Fibroblast of villous mesenchyme (primary cell): ENCODE measurements around the gene MAK. TPM values are rescaled to one million over a fixed set of nuclear protein-coding genes. Genes with fewer than 3 reads are reported as not detected.
"Not testable (repeated sequence)": the region's sequence is repeated elsewhere in the genome, so short reads cannot be mapped to it uniquely, and the experiment has no call there.

Experiments
- DNase-seq: peaks from one replicate; pipeline ENCODE4 v3.0.0-alpha.2; 2010; ENCODE audit warnings: low read depth
- H3K4me3 ChIP-seq: 2 replicates; pipeline ENCODE4 v1.5.1; 2011; ENCODE audit warnings: low read depth, mild to moderate bottlenecking, low read length
- total RNA-seq: library from RNA; depleted of rRNA; stranded (reverse); fragments of >200 nt; gene quantifications from 2 replicates; pipeline ENCODE4 v1.2.3, GENCODE V29; 2012
- TF ChIP-seq, protein P1 (sequence below): IDR thresholded peaks from 2 replicates; pipeline ENCODE4 v1.5.1; 2012; ENCODE audit warnings: low read depth, mild to moderate bottlenecking, low read length; ENCODE audit not compliant: insufficient read depth

The MAK gene
- total RNA-seq, 1 donor = not detected

GRCh38 chr6:10831609-10832008, 6.7 kb downstream of the MAK start:
- DNase-seq = no peak
- no peak overlapping the region for H3K4me3 ChIP-seq
- TF ChIP-seq, protein P1, sequence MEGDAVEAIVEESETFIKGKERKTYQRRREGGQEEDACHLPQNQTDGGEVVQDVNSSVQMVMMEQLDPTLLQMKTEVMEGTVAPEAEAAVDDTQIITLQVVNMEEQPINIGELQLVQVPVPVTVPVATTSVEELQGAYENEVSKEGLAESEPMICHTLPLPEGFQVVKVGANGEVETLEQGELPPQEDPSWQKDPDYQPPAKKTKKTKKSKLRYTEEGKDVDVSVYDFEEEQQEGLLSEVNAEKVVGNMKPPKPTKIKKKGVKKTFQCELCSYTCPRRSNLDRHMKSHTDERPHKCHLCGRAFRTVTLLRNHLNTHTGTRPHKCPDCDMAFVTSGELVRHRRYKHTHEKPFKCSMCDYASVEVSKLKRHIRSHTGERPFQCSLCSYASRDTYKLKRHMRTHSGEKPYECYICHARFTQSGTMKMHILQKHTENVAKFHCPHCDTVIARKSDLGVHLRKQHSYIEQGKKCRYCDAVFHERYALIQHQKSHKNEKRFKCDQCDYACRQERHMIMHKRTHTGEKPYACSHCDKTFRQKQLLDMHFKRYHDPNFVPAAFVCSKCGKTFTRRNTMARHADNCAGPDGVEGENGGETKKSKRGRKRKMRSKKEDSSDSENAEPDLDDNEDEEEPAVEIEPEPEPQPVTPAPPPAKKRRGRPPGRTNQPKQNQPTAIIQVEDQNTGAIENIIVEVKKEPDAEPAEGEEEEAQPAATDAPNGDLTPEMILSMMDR = no peak

DNA sequence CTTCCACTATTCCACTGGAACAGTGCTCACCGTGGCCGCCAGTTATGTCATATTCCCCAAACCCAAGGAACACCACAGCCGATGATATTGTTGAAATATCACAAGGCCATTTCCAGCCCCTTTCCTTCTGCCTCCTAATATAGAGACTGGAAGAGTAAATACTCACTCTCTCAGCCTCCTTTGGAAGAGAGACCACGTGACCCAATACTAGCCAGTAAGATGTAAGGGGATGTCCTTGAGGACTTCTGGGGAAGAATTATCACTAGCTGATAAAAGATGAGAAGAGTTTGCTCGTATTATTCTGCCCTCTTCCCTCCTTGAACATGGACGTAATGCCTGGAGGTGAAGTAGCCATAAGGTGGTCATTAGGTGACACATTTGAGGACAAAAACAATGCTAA, 13.5 kb downstream of the MAK start:
- TF ChIP-seq, protein P1 = no peak
- DNase-seq = no peak

DNA sequence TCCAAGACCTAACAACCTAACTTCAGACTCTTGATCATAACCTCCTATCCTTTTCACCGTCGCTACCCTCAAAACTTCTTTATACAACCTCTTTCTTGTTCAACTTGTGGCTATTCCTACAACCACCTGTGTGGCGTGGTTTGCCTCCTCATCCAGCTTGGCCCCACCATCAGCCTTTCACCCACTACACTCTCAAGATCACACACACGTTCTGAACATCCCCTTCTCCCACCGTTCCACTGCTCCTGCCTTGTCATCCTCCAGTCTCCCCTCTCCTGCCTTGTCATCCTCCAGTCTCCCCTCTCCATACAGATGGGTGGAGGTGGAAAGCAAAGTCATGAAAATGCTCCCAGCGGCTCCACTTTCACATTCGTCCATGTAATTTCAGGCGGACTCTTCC, 14.0 kb downstream of the MAK start:
- TF ChIP-seq, protein P1 = no peak
- H3K4me3 ChIP-seq = no peak overlapping the region
- no peak for DNase-seq

More for the DNA sequence above, 13.5 kb downstream of the MAK start:
- H3K4me3 ChIP-seq = no peak overlapping the region

DNA sequence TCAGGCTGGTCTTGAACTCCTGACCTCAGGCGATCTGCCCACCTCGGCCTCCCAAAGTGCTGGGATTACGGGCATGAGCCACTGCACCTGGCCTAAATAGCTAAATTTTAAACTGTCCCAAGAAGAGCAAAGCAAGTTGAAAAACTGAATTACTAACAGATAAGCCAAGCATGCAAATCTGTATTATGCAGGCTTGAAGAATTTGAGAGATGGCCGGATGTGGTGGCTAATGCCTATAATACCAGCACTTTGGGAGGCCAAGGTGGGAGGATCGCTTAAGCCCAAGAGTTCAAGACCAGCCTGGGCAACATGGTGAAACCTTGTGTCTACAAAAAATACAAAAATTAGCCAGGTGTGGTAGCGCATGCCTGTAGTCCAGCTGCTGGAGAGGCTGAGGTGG, 24.2 kb downstream of the MAK start:
- H3K4me3 ChIP-seq, DNase-seq: not testable (repeated sequence)

DNA sequence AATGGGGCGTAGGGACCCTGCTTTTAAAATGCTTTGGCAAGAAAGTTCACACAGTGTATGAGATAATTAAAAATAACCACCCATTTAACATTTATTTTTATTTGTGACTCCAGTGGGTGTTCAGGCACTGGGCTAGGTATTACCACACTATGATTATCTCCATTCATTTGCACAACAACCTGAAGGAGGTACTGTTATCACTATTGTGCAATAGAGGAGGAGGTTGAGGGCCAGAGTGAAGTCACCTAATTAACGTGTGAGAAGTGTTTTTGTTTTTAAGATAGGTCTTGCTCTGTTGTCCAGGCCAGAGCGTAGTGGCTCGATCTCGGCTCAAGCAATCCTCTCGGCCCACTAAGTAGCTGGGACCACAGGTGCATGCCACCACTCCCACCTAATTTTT, 29.2 kb downstream of the MAK start:
- TF ChIP-seq, protein P1 = no peak
- no peak overlapping the region for H3K4me3 ChIP-seq
- no peak for DNase-seq

DNA sequence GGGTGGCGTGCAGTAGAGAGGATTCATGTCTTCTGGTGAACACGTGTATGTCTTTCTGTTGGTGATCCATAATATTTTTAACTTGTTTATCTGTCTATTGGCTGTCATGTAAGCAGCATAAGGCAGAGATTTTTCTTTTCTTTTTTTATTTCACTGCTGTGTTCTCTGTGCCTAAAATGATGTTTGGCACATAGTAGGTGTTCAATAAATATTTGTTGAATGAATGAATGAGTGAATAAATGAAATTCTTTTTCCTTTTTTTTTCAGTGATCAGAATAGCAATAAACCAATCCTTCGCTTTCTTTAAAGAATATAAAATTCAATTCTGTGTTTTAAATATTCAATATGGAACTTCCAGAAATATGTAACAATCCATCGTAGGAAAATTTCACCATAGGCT, 30.0 kb downstream of the MAK start:
- TF ChIP-seq, protein P1 = no peak
- no peak for DNase-seq

GRCh38 chr6:10801224-10801848, 37.0 kb downstream of the MAK start:
- peak; percentile 45 for DNase-seq
- TF ChIP-seq, protein P1 = peak; percentile 100
- H3K4me3 ChIP-seq = no peak overlapping the region

More for the DNA sequence above, 30.0 kb downstream of the MAK start:
- H3K4me3 ChIP-seq = no peak overlapping the region
